Ectodermal cell (in vitro differentiated cells): Measurements from ENCODE around the gene ADH7.

Source experiments
- H3K27ac ChIP-seq: 2 replicates; pipeline ENCODE4 v1.7.0; 2013; ENCODE audit warnings: mild to moderate bottlenecking, low read depth, low read length; ENCODE audit not compliant: insufficient read depth, poor library complexity, severe bottlenecking
- H3K27me3 ChIP-seq: 2 replicates; pipeline ENCODE4 v1.7.0; 2013; ENCODE audit warnings: mild to moderate bottlenecking, low read length; ENCODE audit not compliant: insufficient read depth, control insufficient read depth, poor library complexity, severe bottlenecking
- H3K36me3 ChIP-seq: one replicate; pipeline ENCODE4 v1.7.0; 2013; ENCODE audit warnings: low read length; ENCODE audit not compliant: control insufficient read depth, insufficient read depth
- H3K4me1 ChIP-seq: one replicate; pipeline ENCODE4 v1.7.0; 2013; ENCODE audit warnings: low read length; ENCODE audit not compliant: control insufficient read depth, insufficient read depth
- H3K4me3 ChIP-seq: 2 replicates; pipeline ENCODE4 v1.7.0; 2013; ENCODE audit warnings: low read depth, low read length, control low read depth; ENCODE audit not compliant: insufficient read depth
- H3K9me3 ChIP-seq: 2 replicates; pipeline ENCODE4 v1.7.0; 2013; ENCODE audit warnings: mild to moderate bottlenecking, low read length, moderate library complexity; ENCODE audit not compliant: control insufficient read depth
- WGBS, 2 experiments: methylation state at CpG; one replicate each; pipeline ENCODE4 v1.1.7; 2013; ENCODE audit warnings: missing lambda C conversion rate in 2 of 2; 5-methylcytosine and 5-hydroxymethylcytosine counted together

ADH7 gene

GRCh38 chr4:99459546-99460042 lies 24.5 kb upstream of the ADH7 start:
- 95 to 96% methylated on average over 5 of the region's 5 CpGs for WGBS, 2 experiments
- no peak overlapping the region for H3K27ac ChIP-seq

GRCh38 chr4:99458911-99459447 lies 23.8 kb upstream of the ADH7 start:
- Histone ChIP-seq H3K4me1 (no peaks in the 10 kb centered on the region), H3K4me3 (no peak overlapping the region), H3K27ac (no peak overlapping the region), H3K9me3 (no peaks in the 10 kb centered on the region), H3K27me3 (no peaks in the 10 kb centered on the region), H3K36me3 (no peaks in the 10 kb centered on the region)
- WGBS, 2 experiments, result 80% methylated on average over 6 of the region's 6 CpGs

More at GRCh38 chr4:99459546-99460042, 24.5 kb upstream of the ADH7 start:
- Histone ChIP-seq H3K36me3 (no peaks in the 10 kb centered on the region), H3K4me3 (no peak overlapping the region), H3K27me3 (no peaks in the 10 kb centered on the region), H3K9me3 (no peaks in the 10 kb centered on the region), H3K4me1 (no peaks in the 10 kb centered on the region)

- Histone ChIP-seq H3K36me3 (no peaks in the 10 kb centered on the region), H3K4me3 (no peak overlapping the region), H3K9me3 (no peaks in the 10 kb centered on the region), H3K27ac (no peak overlapping the region), H3K4me1 (no peaks in the 10 kb centered on the region), H3K27me3 (no peaks in the 10 kb centered on the region)
These were observed 22.5 kb upstream of the ADH7 start for GRCh38 chr4:99457676-99458075.

GRCh38 chr4:99457270-99457669 lies 22.1 kb upstream of the ADH7 start:
- no peaks in the 10 kb centered on the region for H3K36me3 ChIP-seq
- no peaks in the 10 kb centered on the region for H3K27me3 ChIP-seq
- H3K4me3 ChIP-seq, result no peak overlapping the region
- no peaks in the 10 kb centered on the region for H3K4me1 ChIP-seq
- no peaks in the 10 kb centered on the region for H3K9me3 ChIP-seq
- 85 to 88% methylated on average over 4 of the region's 4 CpGs for WGBS, 2 experiments
- H3K27ac ChIP-seq, result no peak overlapping the region

- Histone ChIP-seq H3K27me3 (no peaks in the 10 kb centered on the region), H3K4me3 (no peak overlapping the region), H3K36me3 (no peaks in the 10 kb centered on the region), H3K9me3 (no peaks in the 10 kb centered on the region), H3K4me1 (no peaks in the 10 kb centered on the region), H3K27ac (peak overlapping the region; percentile 45)
- 80 to 95% methylated on average over 1 to 2 of the region's 3 CpGs for WGBS, 2 experiments
These were observed 12.4 kb upstream of the ADH7 start for GRCh38 chr4:99447513-99447912.

GRCh38 chr4:99447079-99447478 lies 11.9 kb upstream of the ADH7 start:
- Histone ChIP-seq H3K36me3 (no peaks in the 10 kb centered on the region), H3K27me3 (no peaks in the 10 kb centered on the region), H3K9me3 (no peaks in the 10 kb centered on the region), H3K4me1 (no peaks in the 10 kb centered on the region), H3K27ac (peak overlapping the region; percentile 45), H3K4me3 (no peak overlapping the region)
- whole genome bisulfite sequencing, 2 experiments, result 0 to 4% methylated on average over 3 of the region's 3 CpGs

GRCh38 chr4:99438405-99438780 lies 3.3 kb upstream of the ADH7 start:
- no peaks in the 10 kb centered on the region for H3K9me3 ChIP-seq
- no peak overlapping the region for H3K4me3 ChIP-seq
- WGBS, 2 experiments, result 90 to 92% methylated on average over 4 of the region's 4 CpGs
- no peaks in the 10 kb centered on the region for H3K27me3 ChIP-seq
- no peak overlapping the region for H3K27ac ChIP-seq
- no peaks in the 10 kb centered on the region for H3K4me1 ChIP-seq
- no peaks in the 10 kb centered on the region for H3K36me3 ChIP-seq

GRCh38 chr4:99437723-99438404 lies 2.7 kb upstream of the ADH7 start:
- H3K4me1 ChIP-seq, result no peaks in the 10 kb centered on the region
- H3K9me3 ChIP-seq, result no peaks in the 10 kb centered on the region
- no peaks in the 10 kb centered on the region for H3K36me3 ChIP-seq
- H3K27me3 ChIP-seq, result no peaks in the 10 kb centered on the region
- 93 to 96% methylated on average over 4 to 5 of the region's 5 CpGs for WGBS, 2 experiments
- H3K4me3 ChIP-seq, result no peak overlapping the region
- no peak overlapping the region for H3K27ac ChIP-seq

GRCh38 chr4:99436976-99437722 lies 2.0 kb upstream of the ADH7 start:
- WGBS, 2 experiments, result 95 to 97% methylated on average over 3 of the region's 3 CpGs
- H3K27ac ChIP-seq, result no peak overlapping the region
- H3K9me3 ChIP-seq, result no peaks in the 10 kb centered on the region

GRCh38 chr4:99436462-99436861 lies 1.3 kb upstream of the ADH7 start:
- Histone ChIP-seq H3K27ac (no peak overlapping the region), H3K4me3 (no peak overlapping the region), H3K9me3 (no peaks in the 10 kb centered on the region), H3K4me1 (no peaks in the 10 kb centered on the region), H3K36me3 (no peaks in the 10 kb centered on the region), H3K27me3 (no peaks in the 10 kb centered on the region)
- 89% methylated on average over 1 of the region's 2 CpGs; no CpG with 5 or more reads in 1 of the 2 experiments for WGBS, 2 experiments

More at GRCh38 chr4:99436976-99437722, 2.0 kb upstream of the ADH7 start:
- H3K27me3 ChIP-seq, result no peaks in the 10 kb centered on the region
- no peaks in the 10 kb centered on the region for H3K36me3 ChIP-seq
- H3K4me3 ChIP-seq, result no peak overlapping the region
- no peaks in the 10 kb centered on the region for H3K4me1 ChIP-seq
